Suprapubic skin (tissue), 4 donors: ENCODE measurements around the gene PRRG1. TPM values are rescaled to one million over a fixed set of nuclear protein-coding genes. Genes with fewer than 3 reads are reported as not detected.

Source experiments
- DNase-seq, 2 donors: peaks; one replicate each; pipeline ENCODE4 v3.0.0-alpha.2; 2019; ENCODE audit warnings: low spot score in 2 of 2
- H3K27ac ChIP-seq: fragments of 200-600 bp; sonication (generic); one replicate; pipeline ENCODE4 v1.5.1; 2019
- H3K27me3 ChIP-seq: fragments of 200-600 bp; sonication (generic); one replicate; pipeline ENCODE4 v1.5.1; 2019
- H3K36me3 ChIP-seq: fragments of 200-600 bp; sonication (generic); one replicate; pipeline ENCODE4 v1.5.1; 2019
- H3K4me1 ChIP-seq: fragments of 200-600 bp; sonication (generic); one replicate; pipeline ENCODE4 v1.5.1; 2019
- H3K4me3 ChIP-seq: fragments of 200-600 bp; sonication (generic); one replicate; pipeline ENCODE4 v1.5.1; 2019; ENCODE audit warnings: mild to moderate bottlenecking
- H3K9me3 ChIP-seq: fragments of 200-600 bp; sonication (generic); one replicate; pipeline ENCODE4 v1.5.1; 2019
- EP300 ChIP-seq: sonication (generic); formaldehyde crosslinking; IDR thresholded peaks from one replicate; pipeline ENCODE4 v1.6.1; 2017; ENCODE audit warnings: antibody characterized with exemption
- POLR2A ChIP-seq, 2 donors: fragments of 450-650 bp; IDR thresholded peaks; one replicate each; pipeline ENCODE4 v1.6.1; 2017; ENCODE audit warnings: antibody characterized with exemption in 2 of 2, mild to moderate bottlenecking in 2 of 2, moderate library complexity in 2 of 2
- POLR2AphosphoS5 ChIP-seq, 3 donors: sonication (generic); formaldehyde crosslinking; IDR thresholded peaks; one replicate each; pipeline ENCODE4 v1.6.1; 2017; ENCODE audit warnings: antibody characterized with exemption in 3 of 3
- WGBS: methylation state at CpG from one replicate; pipeline ENCODE4 v1.1.5; 2018; 5-methylcytosine and 5-hydroxymethylcytosine counted together
- total RNA-seq, 4 donors: library from RNA; depleted of rRNA; stranded (reverse); fragments of >200 nt; gene quantifications; one replicate each; pipeline ENCODE4 v1.1.0, GENCODE V29; 2016
- TF ChIP-seq, protein P1 (sequence below), 2 donors: fragments of 200-600 bp in 1 of 2; fragments of 450-650 bp in 1 of 2; sonication (generic) in 1 of 2; IDR thresholded peaks; one replicate each; pipeline ENCODE4 v1.5.1; 2016 to 2019; ENCODE audit warnings: antibody characterized with exemption in 2 of 2, mild to moderate bottlenecking in 1 of 2, moderate library complexity in 1 of 2

Gene PRRG1
- total RNA-seq, 4 donors from 2014 or later: 3.8 to 7.1 (median 5.1) TPM

DNA sequence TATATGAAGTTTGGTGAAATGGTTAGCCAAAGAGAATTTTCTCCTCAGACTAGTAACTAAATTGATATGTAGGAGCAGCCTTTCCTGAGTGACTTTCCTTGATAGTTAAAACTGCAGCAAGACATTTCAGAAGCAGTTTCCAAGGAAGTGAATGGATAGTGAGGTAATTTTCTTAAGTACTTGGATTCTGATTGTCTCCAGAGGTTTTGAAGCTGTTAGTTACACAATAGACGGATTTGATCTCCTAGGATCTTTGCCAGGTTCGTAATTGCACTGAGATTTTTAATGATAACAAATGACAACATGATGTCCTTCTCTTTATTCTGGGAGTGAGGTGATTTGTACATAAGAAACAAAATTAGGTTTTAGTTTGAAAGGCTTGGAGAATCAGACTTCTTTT, 29.2 kb downstream of the PRRG1 start:
- Histone ChIP-seq H3K27me3 (no peaks in the 10 kb centered on the region), H3K4me3 (no peak overlapping the region), H3K27ac (no peak overlapping the region), H3K4me1 (no peaks in the 10 kb centered on the region), H3K36me3 (no peaks in the 10 kb centered on the region), H3K9me3 (no peaks in the 10 kb centered on the region)
- WGBS: 17% methylated on average over 2 of the region's 2 CpGs
- TF ChIP-seq, protein P1, sequence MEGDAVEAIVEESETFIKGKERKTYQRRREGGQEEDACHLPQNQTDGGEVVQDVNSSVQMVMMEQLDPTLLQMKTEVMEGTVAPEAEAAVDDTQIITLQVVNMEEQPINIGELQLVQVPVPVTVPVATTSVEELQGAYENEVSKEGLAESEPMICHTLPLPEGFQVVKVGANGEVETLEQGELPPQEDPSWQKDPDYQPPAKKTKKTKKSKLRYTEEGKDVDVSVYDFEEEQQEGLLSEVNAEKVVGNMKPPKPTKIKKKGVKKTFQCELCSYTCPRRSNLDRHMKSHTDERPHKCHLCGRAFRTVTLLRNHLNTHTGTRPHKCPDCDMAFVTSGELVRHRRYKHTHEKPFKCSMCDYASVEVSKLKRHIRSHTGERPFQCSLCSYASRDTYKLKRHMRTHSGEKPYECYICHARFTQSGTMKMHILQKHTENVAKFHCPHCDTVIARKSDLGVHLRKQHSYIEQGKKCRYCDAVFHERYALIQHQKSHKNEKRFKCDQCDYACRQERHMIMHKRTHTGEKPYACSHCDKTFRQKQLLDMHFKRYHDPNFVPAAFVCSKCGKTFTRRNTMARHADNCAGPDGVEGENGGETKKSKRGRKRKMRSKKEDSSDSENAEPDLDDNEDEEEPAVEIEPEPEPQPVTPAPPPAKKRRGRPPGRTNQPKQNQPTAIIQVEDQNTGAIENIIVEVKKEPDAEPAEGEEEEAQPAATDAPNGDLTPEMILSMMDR (IDR thresholded peaks at IDR 0.05): no peak
- TF ChIP-seq POLR2AphosphoS5 (IDR thresholded peaks at IDR 0.05): no peak
- no peak for TF ChIP-seq EP300
- no peak for DNase-seq

GRCh38 chrX:37378830-37379229, 29.7 kb downstream of the PRRG1 start:
- Histone ChIP-seq H3K36me3 (no peaks in the 10 kb centered on the region), H3K27ac (no peak overlapping the region)
- 71% methylated on average over 1 of the region's 1 CpG for WGBS

GRCh38 chrX:37380256-37380655, 31.1 kb downstream of the PRRG1 start:
- TF ChIP-seq, protein P1 (IDR thresholded peaks at IDR 0.05): no peak
- no peak for TF ChIP-seq POLR2AphosphoS5 (IDR thresholded peaks at IDR 0.05)
- Histone ChIP-seq H3K27ac (no peak overlapping the region), H3K4me3 (no peak overlapping the region)

More at GRCh38 chrX:37378830-37379229, 29.7 kb downstream of the PRRG1 start:
- H3K4me3 ChIP-seq: no peak overlapping the region
- no peaks in the 10 kb centered on the region for H3K27me3 ChIP-seq
- H3K4me1 ChIP-seq: no peaks in the 10 kb centered on the region
- no peak for DNase-seq
- TF ChIP-seq POLR2A (IDR thresholded peaks at IDR 0.05) (no peak), POLR2AphosphoS5 (IDR thresholded peaks at IDR 0.05) (no peak), EP300 (no peak)
- TF ChIP-seq, protein P1 (IDR thresholded peaks at IDR 0.05): no peak
- no peaks in the 10 kb centered on the region for H3K9me3 ChIP-seq

GRCh38 chrX:37380924-37381323, 31.8 kb downstream of the PRRG1 start:
- Histone ChIP-seq H3K4me1 (no peaks in the 10 kb centered on the region), H3K9me3 (no peaks in the 10 kb centered on the region), H3K27ac (no peak overlapping the region), H3K27me3 (no peaks in the 10 kb centered on the region), H3K4me3 (no peak overlapping the region), H3K36me3 (no peaks in the 10 kb centered on the region)
- TF ChIP-seq EP300 (no peak), POLR2AphosphoS5 (IDR thresholded peaks at IDR 0.05) (no peak), POLR2A (IDR thresholded peaks at IDR 0.05) (no peak)
- TF ChIP-seq, protein P1 (IDR thresholded peaks at IDR 0.05): no peak
- no peak for DNase-seq
- 81% methylated on average over 2 of the region's 2 CpGs for WGBS

More at GRCh38 chrX:37380256-37380655, 31.1 kb downstream of the PRRG1 start:
- H3K4me1 ChIP-seq: no peaks in the 10 kb centered on the region
- no peak for DNase-seq
- H3K9me3 ChIP-seq: no peaks in the 10 kb centered on the region
- no peaks in the 10 kb centered on the region for H3K27me3 ChIP-seq
- no peaks in the 10 kb centered on the region for H3K36me3 ChIP-seq

GRCh38 chrX:37383313-37383712, 34.1 kb downstream of the PRRG1 start:
- no peaks in the 10 kb centered on the region for H3K4me1 ChIP-seq
- no peaks in the 10 kb centered on the region for H3K36me3 ChIP-seq
- TF ChIP-seq EP300 (no peak), POLR2AphosphoS5 (IDR thresholded peaks at IDR 0.05) (no peak)
- no peak overlapping the region for H3K27ac ChIP-seq
- no peaks in the 10 kb centered on the region for H3K27me3 ChIP-seq
- no peaks in the 10 kb centered on the region for H3K9me3 ChIP-seq
- H3K4me3 ChIP-seq: no peak overlapping the region
- DNase-seq: no peak

GRCh38 chrX:37388413-37388812, 39.2 kb downstream of the PRRG1 start:
- DNase-seq: no peak
- H3K4me3 ChIP-seq: no peak overlapping the region
- TF ChIP-seq, protein P1 (IDR thresholded peaks at IDR 0.05): no peak
- TF ChIP-seq POLR2AphosphoS5 (IDR thresholded peaks at IDR 0.05) (no peak), EP300 (no peak), POLR2A (IDR thresholded peaks at IDR 0.05) (no peak)
- no peaks in the 10 kb centered on the region for H3K36me3 ChIP-seq
- no peaks in the 10 kb centered on the region for H3K27me3 ChIP-seq
- WGBS: 80% methylated on average over 4 of the region's 4 CpGs
- no peaks in the 10 kb centered on the region for H3K4me1 ChIP-seq
- H3K9me3 ChIP-seq: no peaks in the 10 kb centered on the region
- H3K27ac ChIP-seq: no peak overlapping the region
